MCF 10A (cell line): ENCODE results near the gene GPHN. TPM values are rescaled to one million over a fixed set of nuclear protein-coding genes. Genes with fewer than 3 reads are reported as not detected.
A peak's percentile ranks its signal among the peaks of the same experiment; 100 is the strongest.

Source experiments
- BruUV-seq: library from RNA; stranded (reverse); fragments of 400-500 nt; replicated peaks from 2 replicates; lab custom pipeline; 2021; lab: Mats Ljungman, UMichigan
- CTCF ChIA-PET: fragments of 300-600 bp; sonication (Branson Sonifier 250); formaldehyde crosslinking; extraction: SDS; loops from one replicate; lab custom pipeline; 2021; ENCODE audit warnings: antibody characterized with exemption, inconsistent platforms; lab: Yijun Ruan, JAX
- POLR2A ChIA-PET: fragments of 300-600, 350-650 bp; sonication (Branson Sonifier 250); formaldehyde crosslinking; extraction: SDS; loops from one replicate; lab custom pipeline; 2020; ENCODE audit warnings: antibody characterized with exemption, inconsistent platforms; lab: Yijun Ruan, JAX
- DNase-seq: peaks from one replicate; pipeline ENCODE4 v3.0.0-alpha.2; 2018; ENCODE audit not compliant: unreplicated experiment
- H3K27ac Mint-ChIP-seq: one replicate; pipeline ENCODE4 v1.8.0; 2022; ENCODE audit warnings: mild to moderate bottlenecking, low read depth, mixed read lengths; ENCODE audit not compliant: unreplicated experiment
- H3K27me3 Mint-ChIP-seq: one replicate; pipeline ENCODE4 v1.8.0; 2022; ENCODE audit warnings: mixed read lengths; ENCODE audit not compliant: insufficient read depth, unreplicated experiment
- H3K36me3 Mint-ChIP-seq: one replicate; pipeline ENCODE4 v1.8.0; 2022; ENCODE audit warnings: mild to moderate bottlenecking, moderate library complexity, mixed read lengths; ENCODE audit not compliant: insufficient read depth, unreplicated experiment
- H3K4me1 Mint-ChIP-seq: one replicate; pipeline ENCODE4 v1.8.0; 2022; ENCODE audit warnings: mixed read lengths; ENCODE audit not compliant: insufficient read depth, unreplicated experiment
- H3K4me3 Mint-ChIP-seq: one replicate; pipeline ENCODE4 v1.8.0; 2022; ENCODE audit warnings: mild to moderate bottlenecking, moderate library complexity, mixed read lengths; ENCODE audit not compliant: unreplicated experiment
- H3K9me3 Mint-ChIP-seq: one replicate; pipeline ENCODE4 v1.8.0; 2022; ENCODE audit warnings: mixed read lengths; ENCODE audit not compliant: unreplicated experiment
- intact Hi-C: fragments of 100-400 bp; cut with micrococcal nuclease; formaldehyde crosslinking; loops from 2 replicates; pipeline ENCODE4 v1.14.1; 2022
- total RNA-seq: library from RNA; stranded (reverse); gene quantifications from 2 replicates; pipeline ENCODE4 v1.2.3, GENCODE V29; 2022
- TF ChIP-seq, protein P1 (sequence below): fragments of 200-600 bp; IDR thresholded peaks from one replicate; pipeline ENCODE4 v1.8.0; 2022; ENCODE audit warnings: antibody characterized with exemption, mild to moderate bottlenecking; ENCODE audit not compliant: unreplicated experiment

Gene GPHN
- total RNA-seq, 1 experiment from 2014 or later: 26.8 TPM

DNA sequence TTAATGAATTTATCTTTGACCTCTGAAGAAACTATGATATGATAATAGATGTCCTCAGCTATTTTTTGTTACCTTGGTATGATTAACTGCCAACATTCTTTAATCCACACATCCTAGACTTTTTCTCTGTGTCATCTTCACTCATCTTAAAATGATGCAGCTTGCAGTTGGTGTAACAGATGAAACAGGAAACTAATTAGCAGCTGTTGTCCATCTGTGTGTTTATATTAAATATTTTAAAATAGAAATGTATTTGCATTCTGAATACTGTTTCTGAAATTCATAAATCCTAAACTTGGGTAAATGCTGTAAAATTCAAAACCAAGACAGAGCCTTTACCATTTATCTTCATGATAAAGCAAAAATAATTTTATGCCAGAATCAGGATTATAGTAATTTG, 625.2 kb downstream of the GPHN start:
- intact Hi-C loops: no loop called here
- ChIA-PET CTCF (interaction anchor here (1.4 kb wide), 1 partner anchor 773 kb away, joined by 4 read pairs; no protein-coding TSS in a partner anchor), POLR2A (interaction anchor here (0.7 kb wide), 1 partner anchor 144 kb away, joined by 5 read pairs; no protein-coding TSS in a partner anchor)
- Mint-ChIP-seq H3K4me3 (no peak overlapping the region), H3K27ac (no peak overlapping the region), H3K36me3 (peaks cover 6% of the 10 kb centered on the region), H3K9me3 (no peaks in the 10 kb centered on the region), H3K27me3 (no peaks in the 10 kb centered on the region), H3K4me1 (no peaks in the 10 kb centered on the region)
- no TSS peak for BruUV-seq
- no peak for DNase-seq
- TF ChIP-seq, protein P1, sequence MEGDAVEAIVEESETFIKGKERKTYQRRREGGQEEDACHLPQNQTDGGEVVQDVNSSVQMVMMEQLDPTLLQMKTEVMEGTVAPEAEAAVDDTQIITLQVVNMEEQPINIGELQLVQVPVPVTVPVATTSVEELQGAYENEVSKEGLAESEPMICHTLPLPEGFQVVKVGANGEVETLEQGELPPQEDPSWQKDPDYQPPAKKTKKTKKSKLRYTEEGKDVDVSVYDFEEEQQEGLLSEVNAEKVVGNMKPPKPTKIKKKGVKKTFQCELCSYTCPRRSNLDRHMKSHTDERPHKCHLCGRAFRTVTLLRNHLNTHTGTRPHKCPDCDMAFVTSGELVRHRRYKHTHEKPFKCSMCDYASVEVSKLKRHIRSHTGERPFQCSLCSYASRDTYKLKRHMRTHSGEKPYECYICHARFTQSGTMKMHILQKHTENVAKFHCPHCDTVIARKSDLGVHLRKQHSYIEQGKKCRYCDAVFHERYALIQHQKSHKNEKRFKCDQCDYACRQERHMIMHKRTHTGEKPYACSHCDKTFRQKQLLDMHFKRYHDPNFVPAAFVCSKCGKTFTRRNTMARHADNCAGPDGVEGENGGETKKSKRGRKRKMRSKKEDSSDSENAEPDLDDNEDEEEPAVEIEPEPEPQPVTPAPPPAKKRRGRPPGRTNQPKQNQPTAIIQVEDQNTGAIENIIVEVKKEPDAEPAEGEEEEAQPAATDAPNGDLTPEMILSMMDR: no peak

DNA sequence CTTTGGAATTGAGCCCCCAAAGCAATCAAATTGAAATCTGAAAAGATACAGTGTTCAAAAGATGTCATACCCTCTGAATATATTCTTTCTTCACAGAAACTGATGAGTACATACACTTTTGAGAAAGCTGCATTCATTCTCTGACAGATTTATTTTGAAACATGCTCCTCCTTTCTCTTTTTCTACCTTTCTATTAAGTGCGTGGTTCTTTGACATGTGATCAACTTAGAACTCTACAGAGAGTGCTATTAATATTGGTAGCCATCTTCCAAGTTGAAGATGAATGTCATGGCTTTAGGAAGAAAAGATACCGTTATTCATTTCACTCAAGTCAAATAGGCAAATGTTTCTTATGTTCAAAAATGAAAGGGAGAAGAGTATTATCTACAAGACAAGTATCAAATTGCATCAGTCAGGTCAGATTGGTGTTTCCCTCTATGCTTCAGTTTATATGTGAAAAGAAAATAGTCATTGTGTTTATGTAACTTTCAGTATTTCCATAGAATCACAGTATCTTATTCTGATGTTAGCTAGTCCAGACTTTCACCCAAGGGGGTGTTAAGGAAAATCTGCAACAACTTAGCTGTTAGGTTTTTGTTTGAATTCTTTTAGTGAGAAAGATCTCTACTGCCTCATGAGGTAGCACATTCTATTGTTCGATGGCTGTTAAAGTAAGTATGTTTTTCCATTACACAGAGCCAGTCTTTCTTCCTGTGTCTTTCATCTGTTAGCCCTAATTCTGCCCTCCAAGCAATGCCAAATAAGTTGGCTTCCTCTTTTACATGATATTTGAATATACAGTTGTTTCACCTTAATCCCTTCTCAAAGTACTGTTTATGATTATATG, 625.9 kb downstream of the GPHN start:
- ChIA-PET POLR2A (no interaction called here), CTCF (no interaction called here)

DNA sequence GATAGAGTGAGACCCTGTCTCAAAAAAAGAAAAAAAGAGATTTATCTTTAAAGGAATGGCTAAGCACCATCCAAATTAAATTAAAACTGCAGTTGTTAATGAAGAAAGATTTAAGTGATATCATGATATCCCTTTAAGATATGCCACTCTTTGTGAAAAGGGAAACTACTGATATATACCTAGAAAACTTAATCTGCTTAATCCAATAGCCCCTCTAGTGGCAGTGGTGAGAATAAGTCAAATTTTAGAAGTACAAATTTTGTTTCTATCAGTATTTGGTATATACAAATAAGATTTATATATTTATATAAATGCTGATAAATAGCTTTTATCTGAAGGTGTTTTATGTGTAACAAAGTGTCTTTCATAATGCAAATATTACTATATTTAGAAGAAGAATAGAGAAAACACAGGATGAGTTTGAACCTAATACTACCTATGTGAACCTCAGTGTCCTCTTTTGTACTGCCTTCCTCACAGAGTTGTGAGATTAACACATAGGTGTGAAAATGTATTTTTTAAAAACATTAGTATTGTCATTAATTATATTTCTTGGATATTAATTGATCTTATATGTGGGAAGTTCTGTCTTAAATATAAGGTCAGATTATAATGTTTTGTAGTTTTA, 629.9 kb downstream of the GPHN start:
- ChIA-PET CTCF (interaction anchor here (0.6 to 1.2 kb wide), 5 partner anchors 11 to 605 kb away, joined by 3 to 7 read pairs (median 3); no protein-coding TSS in a partner anchor), POLR2A (no interaction called here)
- Mint-ChIP-seq H3K4me1 (no peaks in the 10 kb centered on the region), H3K27me3 (no peaks in the 10 kb centered on the region), H3K4me3 (no peak overlapping the region), H3K27ac (no peak overlapping the region), H3K9me3 (no peaks in the 10 kb centered on the region), H3K36me3 (peaks cover 6% of the 10 kb centered on the region)
- BruUV-seq: no TSS peak
- DNase-seq: peak; percentile 20
- intact Hi-C loops: loop anchor here (1.0 kb wide), 1 partner anchor 514 kb away; no protein-coding TSS in a partner anchor
- TF ChIP-seq, protein P1: peak; percentile 39

More for the DNA sequence above, 625.9 kb downstream of the GPHN start:
- TF ChIP-seq, protein P1: no peak
- no peaks in the 10 kb centered on the region for H3K27me3 Mint-ChIP-seq
- H3K27ac Mint-ChIP-seq: no peak overlapping the region
- BruUV-seq: no TSS peak
- H3K4me3 Mint-ChIP-seq: no peak overlapping the region
- DNase-seq: no peak
- intact Hi-C loops: no loop called here
- peaks cover 6% of the 10 kb centered on the region for H3K36me3 Mint-ChIP-seq
- H3K4me1 Mint-ChIP-seq: no peaks in the 10 kb centered on the region
- no peaks in the 10 kb centered on the region for H3K9me3 Mint-ChIP-seq

DNA sequence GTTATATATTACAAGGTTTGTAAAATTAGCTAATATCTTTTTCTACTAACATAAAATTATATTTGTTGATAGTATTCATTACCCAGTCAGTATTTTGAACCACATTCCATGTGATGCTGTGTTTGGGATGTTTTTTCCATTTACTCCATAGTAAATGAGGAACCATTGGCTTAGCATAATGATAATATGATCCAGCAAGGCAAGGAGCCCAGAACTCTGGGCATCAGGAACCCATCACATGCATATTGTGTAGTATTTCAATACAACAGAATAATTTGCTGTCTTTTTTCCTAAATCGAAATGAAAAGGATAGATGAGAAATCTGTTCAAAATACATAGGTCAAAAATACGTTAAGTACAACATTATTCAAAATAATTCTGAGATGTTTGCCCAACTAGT, 632.6 kb downstream of the GPHN start:
- Mint-ChIP-seq H3K27me3 (no peaks in the 10 kb centered on the region), H3K27ac (no peak overlapping the region), H3K4me1 (no peaks in the 10 kb centered on the region), H3K36me3 (no peaks in the 10 kb centered on the region), H3K4me3 (no peak overlapping the region), H3K9me3 (no peaks in the 10 kb centered on the region)
- no peak for DNase-seq
- TF ChIP-seq, protein P1: no peak
- BruUV-seq: no TSS peak
- ChIA-PET POLR2A (no interaction called here), CTCF (interaction anchor here (0.6 to 1.5 kb wide), 3 partner anchors 12 to 737 kb away, joined by 3 to 8 read pairs (median 4); no protein-coding TSS in a partner anchor)
- intact Hi-C loops: no loop called here
